Left lung (tissue), 10 donors: ENCODE measurements around the gene XXYLT1. TPM values are rescaled to one million over a fixed set of nuclear protein-coding genes. Genes with fewer than 3 reads are reported as not detected.

Experiments
- ATAC-seq: fragments of 200-7000 bp; cut with Tn5 transposase; one replicate; pipeline ENCODE4 v1.9.1; 2020; ENCODE audit warnings: moderate library complexity
- DNase-seq, 4 donors: peaks; one replicate each; pipeline ENCODE4 v3.0.0-alpha.2; 2013 to 2020
- H3K27ac ChIP-seq, 2 donors: fragments of 200-600 bp; sonication (generic) in 1 of 2; one replicate each; pipeline versions ENCODE4 v1.5.0 to v1.8.0; 2020 to 2021
- H3K27me3 ChIP-seq, 2 donors: fragments of 200-600 bp; sonication (generic) in 1 of 2; one replicate each; pipeline versions ENCODE4 v1.5.0 to v1.8.0; 2020 to 2021
- H3K36me3 ChIP-seq, 2 donors: fragments of 200-600 bp; sonication (generic) in 1 of 2; one replicate each; pipeline versions ENCODE4 v1.5.0 to v1.8.0; 2020 to 2021
- H3K4me1 ChIP-seq, 2 donors: fragments of 200-600 bp; one replicate each; pipeline ENCODE4 v1.8.0; 2021
- H3K4me3 ChIP-seq, 2 donors: fragments of 200-600 bp; sonication (generic) in 1 of 2; one replicate each; pipeline versions ENCODE4 v1.5.0 to v1.8.0; 2020 to 2021; ENCODE audit warnings: mild to moderate bottlenecking in 1 of 2
- H3K9me3 ChIP-seq, 2 donors: fragments of 200-600 bp; sonication (generic) in 1 of 2; one replicate each; pipeline versions ENCODE4 v1.5.0 to v1.8.0; 2020 to 2021
- intact Hi-C, 2 donors: fragments of 100-400 bp; cut with DNase I; formaldehyde crosslinking; loops; one replicate each; pipeline versions ENCODE4 v1.11.2 to v1.14.2; 2022
- polyA plus RNA-seq, 6 donors: library from polyadenylated mRNA; unstranded; fragments of 120-200 nt; gene quantifications; one replicate each; pipeline ENCODE4 v1.2.1, GENCODE V29; 2013; ENCODE audit not compliant: insufficient read length in 6 of 6
- total RNA-seq, 2 donors: library from RNA; stranded (reverse); fragmentation: NEBNext Ultra II Directional; extraction: Animal tissue kit (Norgen Biotek cat#: 25700); gene quantifications; one replicate each; pipeline ENCODE4 v1.2.1, GENCODE V29; 2021
- TF ChIP-seq, protein P1 (sequence below), 2 donors: fragments of 200-600 bp; sonication (generic) in 1 of 2; IDR thresholded peaks; one replicate each; pipeline versions ENCODE4 v1.5.0 to v1.8.0; 2021; ENCODE audit warnings: antibody characterized with exemption in 2 of 2
- donor health status: DM: no; HTN: yes; CAD: no.
- donor health status: DM: no; HTN: no; CAD: no.

Gene XXYLT1
- total and polyA plus RNA-seq, 8 donors, result 11.3 to 31.1 (median 25.5) TPM

DNA sequence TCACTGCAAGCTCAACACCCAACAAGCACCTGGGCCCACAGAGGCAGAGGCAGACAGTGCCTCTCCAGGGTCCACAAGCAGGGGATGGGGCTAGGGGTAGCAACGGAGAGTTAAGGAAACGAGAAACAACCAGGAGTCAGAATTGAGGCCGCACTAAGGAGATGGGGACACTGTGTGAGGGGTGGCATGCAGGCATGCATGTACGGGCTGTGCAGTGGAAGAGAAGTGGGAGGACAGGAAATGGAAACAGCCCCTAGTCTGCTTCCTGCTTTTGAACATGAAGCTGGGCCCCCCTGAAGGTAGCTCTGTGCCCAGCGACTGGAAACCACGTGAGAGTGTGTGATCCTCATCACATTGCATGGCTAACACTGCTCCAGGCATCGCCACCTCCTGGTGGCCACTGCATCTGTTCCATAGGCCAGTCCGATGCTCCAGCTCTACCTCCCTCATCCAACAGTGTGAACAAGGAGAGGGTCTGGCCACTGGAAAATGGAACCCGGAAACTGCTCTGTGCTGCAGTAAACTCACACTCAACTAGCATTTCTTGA lies 44.0 kb downstream of the XXYLT1 start:
- Histone ChIP-seq H3K4me1 (peaks cover 7 to 13% of the 10 kb centered on the region in 2 donors), H3K36me3 (peaks cover 0 to 9% of the 10 kb centered on the region in 2 donors), H3K27ac (no peak overlapping the region), H3K9me3 (no peaks in the 10 kb centered on the region), H3K27me3 (no peaks in the 10 kb centered on the region), H3K4me3 (no peak overlapping the region)
- peak in 2 of 4 donors; percentile 24 to 28 for DNase-seq
- intact Hi-C loops, result no loop called here
- TF ChIP-seq, protein P1, sequence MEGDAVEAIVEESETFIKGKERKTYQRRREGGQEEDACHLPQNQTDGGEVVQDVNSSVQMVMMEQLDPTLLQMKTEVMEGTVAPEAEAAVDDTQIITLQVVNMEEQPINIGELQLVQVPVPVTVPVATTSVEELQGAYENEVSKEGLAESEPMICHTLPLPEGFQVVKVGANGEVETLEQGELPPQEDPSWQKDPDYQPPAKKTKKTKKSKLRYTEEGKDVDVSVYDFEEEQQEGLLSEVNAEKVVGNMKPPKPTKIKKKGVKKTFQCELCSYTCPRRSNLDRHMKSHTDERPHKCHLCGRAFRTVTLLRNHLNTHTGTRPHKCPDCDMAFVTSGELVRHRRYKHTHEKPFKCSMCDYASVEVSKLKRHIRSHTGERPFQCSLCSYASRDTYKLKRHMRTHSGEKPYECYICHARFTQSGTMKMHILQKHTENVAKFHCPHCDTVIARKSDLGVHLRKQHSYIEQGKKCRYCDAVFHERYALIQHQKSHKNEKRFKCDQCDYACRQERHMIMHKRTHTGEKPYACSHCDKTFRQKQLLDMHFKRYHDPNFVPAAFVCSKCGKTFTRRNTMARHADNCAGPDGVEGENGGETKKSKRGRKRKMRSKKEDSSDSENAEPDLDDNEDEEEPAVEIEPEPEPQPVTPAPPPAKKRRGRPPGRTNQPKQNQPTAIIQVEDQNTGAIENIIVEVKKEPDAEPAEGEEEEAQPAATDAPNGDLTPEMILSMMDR (IDR thresholded peaks at IDR 0.05), result peak in 1 of 2 donors; percentile 16
- ATAC-seq, result peak; percentile 42

GRCh38 chr3:195226445-195226844 lies 44.5 kb downstream of the XXYLT1 start:
- TF ChIP-seq, protein P1 (IDR thresholded peaks at IDR 0.05), result no peak
- intact Hi-C loops, result no loop called here
- peaks cover 0 to 9% of the 10 kb centered on the region in 2 donors for H3K36me3 ChIP-seq
- H3K27ac ChIP-seq, result no peak overlapping the region
- H3K27me3 ChIP-seq, result no peaks in the 10 kb centered on the region
- peak in 1 of 4 donors; percentile 15 for DNase-seq
- no peaks in the 10 kb centered on the region for H3K9me3 ChIP-seq
- H3K4me3 ChIP-seq, result no peak overlapping the region
- ATAC-seq, result no peak
- peaks cover 11 to 18% of the 10 kb centered on the region in 2 donors for H3K4me1 ChIP-seq

- no peak overlapping the region for H3K27ac ChIP-seq
- no peaks in the 10 kb centered on the region for H3K27me3 ChIP-seq
- ATAC-seq (no peak), DNase-seq (peak in 1 of 4 donors; percentile 8)
- H3K36me3 ChIP-seq, result peaks cover 0 to 9% of the 10 kb centered on the region in 2 donors
- peaks cover 11 to 23% of the 10 kb centered on the region in 2 donors for H3K4me1 ChIP-seq
- intact Hi-C loops, result no loop called here
- no peaks in the 10 kb centered on the region for H3K9me3 ChIP-seq
- TF ChIP-seq, protein P1 (IDR thresholded peaks at IDR 0.05), result no peak
- no peak overlapping the region for H3K4me3 ChIP-seq
Observed at GRCh38 chr3:195224980-195225580, 45.9 kb downstream of the XXYLT1 start.

GRCh38 chr3:195224156-195224979 lies 46.6 kb downstream of the XXYLT1 start:
- Histone ChIP-seq H3K27me3 (no peaks in the 10 kb centered on the region), H3K9me3 (no peaks in the 10 kb centered on the region), H3K4me3 (no peak overlapping the region), H3K36me3 (peaks cover 0 to 9% of the 10 kb centered on the region in 2 donors), H3K4me1 (peaks cover 11 to 23% of the 10 kb centered on the region in 2 donors), H3K27ac (no peak overlapping the region)
- DNase-seq (peak in 2 of 4 donors; percentile 16 to 19), ATAC-seq (no peak)
- TF ChIP-seq, protein P1 (IDR thresholded peaks at IDR 0.05), result no peak
- intact Hi-C loops, result no loop called here
